ENCODE results near the gene CLK3.

GRCh38 chr15:74585857-74586256 is 29.8 kb upstream of the CLK3 start:
- no peak for TF ChIP-seq CTCF (IDR thresholded peaks at IDR 0.05)
- no peak for TF ChIP-seq POLR2A (IDR thresholded peaks at IDR 0.05)
- no peak for TF ChIP-seq POLR2AphosphoS5 (IDR thresholded peaks at IDR 0.05)
